Measurements from ENCODE around the gene LRRTM4. TPM values are rescaled to one million over a fixed set of nuclear protein-coding genes. Genes with fewer than 3 reads are reported as not detected.
"Not testable (repeated sequence)": the region's sequence is repeated elsewhere in the genome, so short reads cannot be mapped to it uniquely, and the experiment has no call there.

Gene LRRTM4
- total RNA-seq, 1 donor from 2014 or later, result 18.1 TPM

GRCh38 chr2:77108915-77109314, 413.3 kb downstream of the LRRTM4 start:
- intact Hi-C loops (cut with DNase I), result no loop called here
- DNase-seq (ENCODE audit: low spot score), result no peak
- no peak for ATAC-seq

GRCh38 chr2:77105008-77105407, 417.2 kb downstream of the LRRTM4 start:
- intact Hi-C loops (cut with DNase I), result no loop called here
- ATAC-seq (no peak), DNase-seq (ENCODE audit: low spot score) (no peak)

GRCh38 chr2:77104554-77104953, 417.6 kb downstream of the LRRTM4 start:
- DNase-seq (ENCODE audit: low spot score) (no peak), ATAC-seq (no peak)
- intact Hi-C loops (cut with DNase I), result no loop called here

- DNase-seq (ENCODE audit: low spot score) (no peak), ATAC-seq (no peak)
- intact Hi-C loops (cut with DNase I), result no loop called here
These were observed 419.2 kb downstream of the LRRTM4 start for GRCh38 chr2:77102927-77103326.

- intact Hi-C loops (cut with DNase I), result no loop called here
- ATAC-seq (no peak), DNase-seq (ENCODE audit: low spot score) (no peak)
These were observed 420.3 kb downstream of the LRRTM4 start for GRCh38 chr2:77101796-77102452.

GRCh38 chr2:77099961-77100360, 422.2 kb downstream of the LRRTM4 start:
- ATAC-seq, result no peak
- intact Hi-C loops (cut with DNase I), result no loop called here
- DNase-seq (ENCODE audit: low spot score), result no peak

GRCh38 chr2:77095525-77095924, 426.7 kb downstream of the LRRTM4 start:
- intact Hi-C loops (cut with DNase I); DNase-seq (ENCODE audit: low spot score); ATAC-seq: not testable (repeated sequence)

GRCh38 chr2:77095096-77095495, 427.1 kb downstream of the LRRTM4 start:
- intact Hi-C loops (cut with DNase I), result no loop called here
- no peak for ATAC-seq
- DNase-seq (ENCODE audit: low spot score), result no peak

- DNase-seq (ENCODE audit: low spot score); intact Hi-C loops (cut with DNase I); ATAC-seq: not testable (repeated sequence)
These were observed 433.8 kb downstream of the LRRTM4 start for GRCh38 chr2:77088424-77088823.

GRCh38 chr2:77087987-77088414, 434.2 kb downstream of the LRRTM4 start:
- no peak for DNase-seq (ENCODE audit: low spot score)
- intact Hi-C loops (cut with DNase I), result no loop called here
- ATAC-seq, result no peak

GRCh38 chr2:77086478-77086877, 435.7 kb downstream of the LRRTM4 start:
- ATAC-seq, result no peak
- no peak for DNase-seq (ENCODE audit: low spot score)
- intact Hi-C loops (cut with DNase I), result no loop called here

- no peak for DNase-seq (ENCODE audit: low spot score)
- no peak for ATAC-seq
- intact Hi-C loops (cut with DNase I), result no loop called here
These were observed 436.1 kb downstream of the LRRTM4 start for GRCh38 chr2:77086051-77086450.

- no peak for ATAC-seq
- DNase-seq (ENCODE audit: low spot score), result no peak
- intact Hi-C loops (cut with DNase I), result no loop called here
These were observed 436.6 kb downstream of the LRRTM4 start for GRCh38 chr2:77085561-77085960.

- ATAC-seq, result no peak
These were observed 440.6 kb downstream of the LRRTM4 start for GRCh38 chr2:77081597-77081996.

GRCh38 chr2:77064324-77064723, 457.9 kb downstream of the LRRTM4 start:
- intact Hi-C loops (cut with DNase I), result no loop called here
- DNase-seq (ENCODE audit: low spot score) (no peak), ATAC-seq (no peak)

More at GRCh38 chr2:77081597-77081996, 440.6 kb downstream of the LRRTM4 start:
- intact Hi-C loops (cut with DNase I), result no loop called here
- DNase-seq (ENCODE audit: low spot score), result no peak

- ATAC-seq, result no peak
- intact Hi-C loops (cut with DNase I), result no loop called here
- DNase-seq (ENCODE audit: low spot score), result no peak
These were observed 467.2 kb downstream of the LRRTM4 start for GRCh38 chr2:77054938-77055337.

- DNase-seq (ENCODE audit: low spot score), result no peak
- intact Hi-C loops (cut with DNase I), result no loop called here
- no peak for ATAC-seq
These were observed 475.8 kb downstream of the LRRTM4 start for GRCh38 chr2:77046339-77046738.

GRCh38 chr2:77045456-77045855, 476.7 kb downstream of the LRRTM4 start:
- DNase-seq (ENCODE audit: low spot score); intact Hi-C loops (cut with DNase I); ATAC-seq: not testable (repeated sequence)

- no peak for ATAC-seq
- DNase-seq (ENCODE audit: low spot score), result no peak
- intact Hi-C loops (cut with DNase I), result no loop called here
These were observed 487.7 kb downstream of the LRRTM4 start for GRCh38 chr2:77034445-77034844.

GRCh38 chr2:77029237-77029636, 492.9 kb downstream of the LRRTM4 start:
- ATAC-seq; intact Hi-C loops (cut with DNase I); DNase-seq (ENCODE audit: low spot score): not testable (repeated sequence)

- DNase-seq (ENCODE audit: low spot score) (no peak), ATAC-seq (no peak)
- intact Hi-C loops (cut with DNase I), result no loop called here
These were observed 494.1 kb downstream of the LRRTM4 start for GRCh38 chr2:77028032-77028600.

Measured in sciatic nerve (tissue), 2 donors.